C1 segment of cervical spinal cord (tissue), 14 donors: ENCODE results near the gene TASP1.

Source experiments
- DNase-seq, 14 donors: peaks; one replicate each; lab custom pipeline; 2025; lab: John Stamatoyannopoulos, UW

TASP1 gene

GRCh38 chr20:13348311-13349234 lies 290.2 kb downstream of the TASP1 start:
- no peak for DNase-seq

DNA sequence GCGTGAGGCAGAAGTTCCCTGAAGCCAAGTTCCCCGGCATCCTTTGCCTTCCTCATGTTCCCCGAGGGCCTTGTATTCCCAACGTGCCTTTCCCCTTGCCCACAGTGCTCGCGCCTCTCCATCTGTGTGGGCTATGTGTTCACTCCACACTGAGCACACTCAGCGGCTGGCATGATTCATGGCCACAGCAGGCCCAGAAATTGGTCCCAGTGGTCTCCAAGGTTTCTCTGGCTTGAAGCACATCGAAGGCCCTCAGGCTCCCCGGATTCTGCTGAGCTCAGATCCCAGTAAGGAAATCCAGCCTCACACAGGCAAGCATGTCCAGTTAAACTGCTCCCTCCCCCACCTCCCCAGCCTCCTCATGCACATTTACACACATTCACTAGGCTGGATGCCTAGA lies 294.1 kb downstream of the TASP1 start:
- DNase-seq: no peak

DNA sequence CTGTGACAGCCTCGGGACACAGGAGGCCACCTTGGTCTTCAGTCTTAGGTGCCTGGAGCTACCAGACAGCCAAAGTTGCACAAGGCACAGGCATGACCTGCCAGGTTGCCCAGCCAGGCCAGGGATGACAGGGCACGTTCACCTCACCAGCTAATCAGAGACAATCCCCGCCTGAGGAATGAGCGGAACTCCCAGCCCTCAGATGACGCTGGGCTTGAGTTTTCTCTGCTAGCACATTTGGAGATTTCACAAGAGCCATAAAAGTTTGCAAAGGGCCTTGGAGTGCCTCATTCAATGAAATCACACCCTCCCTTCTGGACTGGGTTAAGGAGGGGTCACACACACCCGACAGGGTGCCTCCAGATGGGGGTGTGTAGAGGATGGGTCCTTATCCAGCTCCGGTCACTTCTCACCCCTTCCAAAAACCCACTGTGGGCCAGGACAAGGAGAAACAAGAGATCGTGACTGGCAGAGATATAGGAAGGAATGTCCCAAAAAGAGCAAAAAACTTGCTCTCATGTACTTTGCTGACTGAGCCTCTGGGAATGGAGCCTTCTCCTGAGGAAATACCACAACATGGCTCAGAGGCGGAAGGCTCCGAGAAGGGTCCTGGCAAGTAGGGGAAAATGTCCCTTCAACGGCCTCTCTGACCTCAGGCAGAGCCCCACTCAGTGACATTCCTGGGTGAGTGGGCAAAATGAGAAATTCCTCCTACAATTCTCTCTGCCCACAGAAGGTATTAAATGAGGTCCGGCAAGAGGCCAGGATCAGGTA lies 296.1 kb downstream of the TASP1 start:
- no peak for DNase-seq

GRCh38 chr20:13341737-13342393 lies 296.9 kb downstream of the TASP1 start:
- DNase-seq: no peak

GRCh38 chr20:13340088-13340487 lies 298.6 kb downstream of the TASP1 start:
- DNase-seq: no peak
